Measurements from ENCODE around the gene AHCYL2.

DNA sequence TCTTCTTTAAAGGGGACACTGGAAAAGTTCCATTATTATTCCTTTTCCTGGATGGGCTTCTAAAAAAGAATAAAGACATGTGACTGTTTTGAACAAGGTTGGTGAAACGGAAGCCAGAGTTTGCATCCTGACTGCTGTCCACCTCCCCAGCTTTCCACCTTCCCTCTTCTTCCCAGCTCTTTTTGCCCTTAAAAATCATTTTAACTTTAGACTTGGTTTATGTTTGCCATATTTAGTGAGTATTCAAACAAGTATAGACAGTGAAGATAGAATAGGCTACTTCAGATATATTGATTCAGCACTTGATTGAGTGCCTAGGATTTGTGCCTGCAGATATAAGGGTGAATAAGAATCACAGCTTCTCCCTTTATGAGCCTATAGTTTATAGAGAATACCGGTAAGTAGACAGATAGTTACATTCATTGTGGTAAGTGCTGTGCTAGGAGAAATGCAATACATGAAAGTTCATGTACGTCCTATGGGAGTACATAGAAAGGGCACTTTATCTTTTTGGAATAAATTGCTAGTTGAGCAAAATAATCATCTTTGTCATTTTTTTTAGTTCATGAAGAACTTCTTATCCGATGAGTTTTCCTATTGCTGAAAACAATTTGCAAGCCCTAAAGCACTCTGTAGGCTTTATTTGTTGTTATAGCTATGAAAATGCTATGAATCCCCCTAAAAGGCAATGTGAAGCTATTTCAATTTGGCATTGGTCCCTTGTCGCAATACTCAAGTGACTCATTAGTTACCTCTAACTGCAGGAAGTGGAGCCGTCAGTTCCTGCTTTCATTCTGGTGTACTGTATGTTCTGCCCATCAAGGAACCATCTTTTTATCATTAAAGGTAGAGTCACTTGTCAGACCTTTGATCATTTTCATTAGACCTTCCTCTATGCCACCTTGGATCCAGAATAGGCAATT, 152.2 kb downstream of the AHCYL2 start:
- TF ChIP-seq, protein P1, sequence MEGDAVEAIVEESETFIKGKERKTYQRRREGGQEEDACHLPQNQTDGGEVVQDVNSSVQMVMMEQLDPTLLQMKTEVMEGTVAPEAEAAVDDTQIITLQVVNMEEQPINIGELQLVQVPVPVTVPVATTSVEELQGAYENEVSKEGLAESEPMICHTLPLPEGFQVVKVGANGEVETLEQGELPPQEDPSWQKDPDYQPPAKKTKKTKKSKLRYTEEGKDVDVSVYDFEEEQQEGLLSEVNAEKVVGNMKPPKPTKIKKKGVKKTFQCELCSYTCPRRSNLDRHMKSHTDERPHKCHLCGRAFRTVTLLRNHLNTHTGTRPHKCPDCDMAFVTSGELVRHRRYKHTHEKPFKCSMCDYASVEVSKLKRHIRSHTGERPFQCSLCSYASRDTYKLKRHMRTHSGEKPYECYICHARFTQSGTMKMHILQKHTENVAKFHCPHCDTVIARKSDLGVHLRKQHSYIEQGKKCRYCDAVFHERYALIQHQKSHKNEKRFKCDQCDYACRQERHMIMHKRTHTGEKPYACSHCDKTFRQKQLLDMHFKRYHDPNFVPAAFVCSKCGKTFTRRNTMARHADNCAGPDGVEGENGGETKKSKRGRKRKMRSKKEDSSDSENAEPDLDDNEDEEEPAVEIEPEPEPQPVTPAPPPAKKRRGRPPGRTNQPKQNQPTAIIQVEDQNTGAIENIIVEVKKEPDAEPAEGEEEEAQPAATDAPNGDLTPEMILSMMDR (IDR thresholded peaks at IDR 0.05 in 2 of 3, conservative IDR thresholded peaks at IDR 0.05 in 1 of 3; ENCODE audit: borderline replicate concordance in 1 of 3, insufficient read depth in 1 of 3, low read depth in 2 of 3, low read length in 2 of 3): no peak; a peak in 1 of 6 replicates
- TF ChIP-seq, protein P2, sequence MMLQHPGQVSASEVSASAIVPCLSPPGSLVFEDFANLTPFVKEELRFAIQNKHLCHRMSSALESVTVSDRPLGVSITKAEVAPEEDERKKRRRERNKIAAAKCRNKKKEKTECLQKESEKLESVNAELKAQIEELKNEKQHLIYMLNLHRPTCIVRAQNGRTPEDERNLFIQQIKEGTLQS (IDR thresholded peaks at IDR 0.05): no peak
- TF ChIP-seq POLR2AphosphoS5 (IDR thresholded peaks at IDR 0.05; ENCODE audit: low read depth, low read length) (no peak), YY1 (IDR thresholded peaks at IDR 0.05; ENCODE audit: extremely low read depth, insufficient replicate concordance, low read depth, low read length) (no peak), SIN3A (IDR thresholded peaks at IDR 0.05; ENCODE audit: low read depth) (no peak), EZH2 (IDR thresholded peaks at IDR 0.05) (no peak), POLR2A (IDR thresholded peaks at IDR 0.05; ENCODE audit: borderline replicate concordance, extremely low read depth, insufficient read depth, insufficient read length) (no peak)

All from HCT116 (cell line).